ENCODE data around the gene COL6A5.

The COL6A5 gene

GRCh38 chr3:130516645-130517512 lies 171.4 kb downstream of the COL6A5 start, which contains the start of gene COL6A6:
COL6A6 (plus strand) TSS chr3:130517177; CDS start chr3:130560365, 43,188 bp downstream.
- peak within 1 kb of the TSS; percentile 11 for H3K4me3 ChIP-seq (ENCODE audit: low read depth, low read length)
- in situ Hi-C loops (cut with HindIII; ENCODE audit: low sequenced_read_pairs), result no loop called here
- no peak for TF ChIP-seq CTCF (IDR thresholded peaks at IDR 0.05; ENCODE audit: low read depth, low read length)
- DNase-seq (ENCODE audit: low read depth, low spot score), result no peak

- in situ Hi-C loops (cut with HindIII; ENCODE audit: low sequenced_read_pairs), result no loop called here
- H3K4me3 ChIP-seq (ENCODE audit: low read depth, low read length), result no peak overlapping the region
- peak; percentile 13 for DNase-seq (ENCODE audit: low read depth, low spot score)
- TF ChIP-seq CTCF (IDR thresholded peaks at IDR 0.05; ENCODE audit: low read depth, low read length), result no peak
Observed at GRCh38 chr3:130517602-130518001, 172.1 kb downstream of the COL6A5 start.

- DNase-seq (ENCODE audit: low read depth, low spot score), result no peak
- no peak for TF ChIP-seq CTCF (IDR thresholded peaks at IDR 0.05; ENCODE audit: low read depth, low read length)
Observed at GRCh38 chr3:130519754-130520153, 174.3 kb downstream of the COL6A5 start.

GRCh38 chr3:130522399-130522798 lies 176.9 kb downstream of the COL6A5 start:
- TF ChIP-seq CTCF (IDR thresholded peaks at IDR 0.05; ENCODE audit: low read depth, low read length), result no peak
- in situ Hi-C loops (cut with HindIII; ENCODE audit: low sequenced_read_pairs), result no loop called here
- no peak overlapping the region for H3K4me3 ChIP-seq (ENCODE audit: low read depth, low read length)
- no peak for DNase-seq (ENCODE audit: low read depth, low spot score)

More at GRCh38 chr3:130519754-130520153, 174.3 kb downstream of the COL6A5 start:
- H3K4me3 ChIP-seq (ENCODE audit: low read depth, low read length), result no peak overlapping the region
- in situ Hi-C loops (cut with HindIII; ENCODE audit: low sequenced_read_pairs), result no loop called here

GRCh38 chr3:130527426-130527825 lies 182.0 kb downstream of the COL6A5 start:
- in situ Hi-C loops (cut with HindIII; ENCODE audit: low sequenced_read_pairs), result no loop called here
- DNase-seq (ENCODE audit: low read depth, low spot score), result no peak
- TF ChIP-seq CTCF (IDR thresholded peaks at IDR 0.05; ENCODE audit: low read depth, low read length), result no peak
- no peak overlapping the region for H3K4me3 ChIP-seq (ENCODE audit: low read depth, low read length)

- no peak for TF ChIP-seq CTCF (IDR thresholded peaks at IDR 0.05; ENCODE audit: low read depth, low read length)
- no peak for DNase-seq (ENCODE audit: low read depth, low spot score)
- in situ Hi-C loops (cut with HindIII; ENCODE audit: low sequenced_read_pairs), result no loop called here
- H3K4me3 ChIP-seq (ENCODE audit: low read depth, low read length), result no peak overlapping the region
Observed at GRCh38 chr3:130528120-130528519, 182.6 kb downstream of the COL6A5 start.

Measured in astrocyte of the spinal cord (primary cell).